Activated CD8-positive, alpha-beta memory T cell treated with anti-CD3 and anti-CD28 coated beads, Interleukin-2, amount 50 U/mL, for 24 hours (primary cell): ENCODE data around the gene AGK.

Experiments used
- DNase-seq: peaks from one replicate; pipeline ENCODE4 v3.0.0-alpha.2; 2020; ENCODE audit errors: extremely low read depth

Gene AGK

DNA sequence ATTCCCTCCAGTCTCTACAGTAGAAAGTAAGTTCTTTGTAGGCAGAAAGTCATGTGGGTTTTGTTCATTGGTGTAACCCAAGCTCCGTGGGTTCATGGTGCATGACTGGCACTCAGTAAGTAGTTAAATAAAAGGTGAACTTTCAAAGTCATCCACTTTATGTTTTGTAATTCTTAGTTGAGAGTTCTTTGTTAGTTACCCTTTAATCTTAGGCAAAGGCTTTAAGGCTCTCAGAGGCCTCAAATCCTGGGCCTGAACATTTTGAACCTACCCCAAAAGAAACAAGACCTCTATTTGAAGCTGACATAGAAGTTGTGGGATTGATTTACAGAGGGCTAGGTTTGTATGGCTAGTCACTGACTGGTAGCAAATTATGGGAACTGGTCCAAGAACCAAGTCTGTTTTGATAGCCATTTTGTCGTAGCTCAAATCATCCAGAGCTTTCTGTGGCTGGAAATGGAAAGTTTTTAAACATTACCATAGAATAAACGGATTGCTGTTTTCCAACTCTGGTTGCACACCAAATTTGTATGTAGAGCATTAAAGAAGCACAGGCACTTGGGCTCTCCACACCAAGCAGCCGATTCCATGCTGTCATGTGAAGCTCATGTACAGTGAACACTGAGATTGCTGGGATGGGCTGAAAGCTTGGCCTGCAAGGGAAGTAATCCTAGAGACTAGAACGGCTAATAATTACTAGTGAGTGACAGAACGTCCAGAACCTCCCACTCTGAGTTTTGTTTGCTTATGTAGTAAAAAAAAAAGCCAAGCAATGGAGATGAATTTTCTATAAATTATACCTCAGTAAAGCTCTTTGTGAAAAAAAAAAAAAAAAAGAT lies 97.3 kb downstream of the AGK start:
- no peak for DNase-seq

DNA sequence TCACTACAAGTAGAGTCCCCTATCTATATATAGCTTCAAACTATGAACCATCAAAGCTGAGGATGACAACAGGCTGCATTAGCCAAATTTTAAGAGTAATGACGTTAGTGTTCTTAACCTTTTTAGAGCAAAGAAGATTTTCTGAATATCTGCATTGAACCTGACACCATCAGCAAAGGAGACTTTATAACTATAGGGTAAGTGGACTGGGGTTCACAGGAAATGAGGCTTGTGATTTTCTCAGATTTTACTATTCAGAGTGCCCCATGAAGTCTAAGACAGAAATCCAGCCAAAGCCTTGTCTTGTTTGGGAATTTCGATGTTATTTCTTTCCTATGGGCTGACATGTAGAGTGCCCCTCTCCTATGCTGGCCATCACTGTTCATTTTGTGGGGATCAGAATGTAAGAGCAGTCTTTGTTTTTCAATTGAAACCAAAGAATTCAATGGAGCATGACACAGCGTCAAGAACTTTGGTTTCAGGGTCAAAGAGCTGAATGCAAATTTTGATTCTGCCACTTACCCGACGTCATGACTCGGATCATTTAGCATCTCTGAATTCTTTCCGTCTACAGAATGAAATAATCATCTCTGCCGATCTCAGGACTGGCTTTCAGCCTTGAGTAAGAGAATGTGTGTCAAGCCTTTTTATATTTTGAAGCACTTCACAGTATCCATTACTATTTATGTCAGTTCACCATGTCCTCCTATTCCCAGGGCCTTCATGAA lies 98.1 kb downstream of the AGK start:
- DNase-seq, result no peak

DNA sequence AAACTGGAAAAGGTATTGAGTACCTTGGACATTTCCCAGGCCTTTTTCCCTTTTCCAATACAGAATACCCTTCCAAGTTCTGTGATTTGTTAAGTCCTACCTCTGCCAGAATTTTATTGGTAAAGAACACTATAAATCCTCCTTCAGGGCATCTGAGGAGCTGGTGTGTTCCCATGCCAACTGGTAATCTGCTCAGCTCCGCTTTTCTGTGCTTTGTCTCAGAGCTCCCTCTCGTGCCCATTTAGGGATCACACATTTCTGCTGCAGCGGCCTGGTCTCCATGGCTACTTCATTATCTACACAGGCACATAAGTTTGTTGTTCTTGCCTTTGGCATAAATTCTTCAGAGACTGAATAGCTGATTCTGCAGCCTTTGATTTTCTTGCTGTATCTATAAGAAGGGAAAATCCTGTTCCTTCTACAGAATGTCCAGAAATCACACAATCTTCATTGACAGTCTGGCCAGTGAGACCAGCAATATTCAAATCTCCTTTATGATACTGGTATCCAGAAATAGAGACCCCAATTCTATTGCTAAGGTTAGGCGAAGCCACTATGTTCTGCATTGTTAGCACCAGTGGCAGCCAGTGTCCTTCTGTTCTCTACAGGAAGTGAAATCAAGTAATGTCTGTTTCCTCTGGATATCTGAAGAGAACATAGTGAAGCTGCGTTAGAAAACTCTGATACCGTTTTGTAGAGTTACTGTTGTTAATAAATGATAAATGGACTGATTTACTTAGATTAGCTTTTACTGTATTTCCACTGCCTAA lies 98.8 kb downstream of the AGK start:
- DNase-seq, result no peak

DNA sequence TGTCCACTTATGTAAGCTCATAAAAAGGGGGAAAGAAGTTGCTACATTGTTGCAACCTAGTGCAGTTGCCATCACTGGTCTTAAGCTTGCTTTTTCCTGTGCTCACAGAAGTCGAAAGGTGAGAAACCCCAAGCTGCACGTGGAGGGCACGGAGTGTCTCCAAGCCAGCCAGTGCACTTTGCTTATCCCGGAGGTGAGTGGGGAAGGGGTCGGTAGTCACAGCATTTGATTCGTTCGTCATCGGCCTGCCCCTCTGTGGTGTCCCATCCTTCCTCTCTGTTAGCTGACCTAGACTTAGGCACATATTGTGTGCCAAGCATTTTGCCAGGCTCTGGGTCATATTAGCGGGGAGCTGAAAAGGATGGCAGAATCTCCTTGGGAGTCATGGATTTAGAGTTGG lies 100.2 kb downstream of the AGK start:
- DNase-seq, result no peak

DNA sequence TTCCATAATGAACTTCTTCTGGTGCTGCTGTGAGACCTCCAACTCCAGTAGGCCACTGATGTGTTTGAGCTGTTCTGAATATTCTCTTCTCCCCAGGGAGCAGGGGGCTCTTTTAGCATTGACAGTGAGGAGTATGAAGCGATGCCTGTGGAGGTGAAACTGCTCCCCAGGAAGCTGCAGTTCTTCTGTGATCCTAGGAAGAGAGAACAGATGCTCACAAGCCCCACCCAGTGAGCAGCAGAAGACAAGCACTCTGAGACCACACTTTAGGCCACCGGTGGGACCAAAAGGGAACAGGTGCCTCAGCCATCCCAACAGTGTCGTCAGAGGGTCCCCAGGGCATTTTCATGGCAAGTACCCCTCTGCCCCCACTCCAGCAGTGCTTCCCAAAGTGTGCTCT lies 101.5 kb downstream of the AGK start:
- DNase-seq, result no peak

DNA sequence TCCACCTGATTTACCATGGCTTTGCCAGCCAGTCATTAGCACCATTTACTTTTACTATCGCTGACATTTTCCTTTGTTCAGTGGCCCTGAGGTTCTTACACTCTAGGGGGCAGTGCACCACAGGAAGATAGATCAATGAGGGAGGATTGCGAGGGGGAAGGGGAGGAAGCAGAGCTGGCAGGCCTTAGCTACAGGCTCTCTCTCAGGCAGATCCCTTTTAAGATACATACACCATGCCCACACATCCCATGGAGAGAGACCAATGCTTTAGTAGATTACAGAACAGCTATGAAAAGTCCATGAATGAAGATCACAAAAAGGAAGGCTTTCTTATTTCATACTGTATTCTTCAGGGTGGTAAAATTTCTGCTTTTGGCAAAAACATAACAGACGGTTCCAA lies 103.3 kb downstream of the AGK start:
- DNase-seq, result peak; percentile 5

DNA sequence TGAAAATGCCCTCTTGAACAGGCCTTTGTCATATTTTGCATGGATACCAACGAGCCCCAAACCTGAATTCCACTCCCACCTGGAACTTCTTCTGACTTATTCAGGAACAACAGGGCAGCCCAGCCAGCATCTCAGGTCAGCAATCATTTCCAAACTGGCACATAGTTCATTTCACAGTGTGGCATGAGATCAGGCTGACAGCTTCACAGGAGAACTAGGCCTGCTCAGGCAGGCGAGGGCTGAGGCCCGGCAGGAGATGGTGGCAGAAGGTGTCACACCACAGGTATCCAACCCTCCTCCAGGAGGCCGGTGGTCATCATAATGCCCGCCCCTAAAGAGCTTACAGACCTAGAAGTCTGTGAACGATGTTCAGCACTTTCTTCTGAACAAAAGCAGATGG lies 108.3 kb downstream of the AGK start:
- no peak for DNase-seq

DNA sequence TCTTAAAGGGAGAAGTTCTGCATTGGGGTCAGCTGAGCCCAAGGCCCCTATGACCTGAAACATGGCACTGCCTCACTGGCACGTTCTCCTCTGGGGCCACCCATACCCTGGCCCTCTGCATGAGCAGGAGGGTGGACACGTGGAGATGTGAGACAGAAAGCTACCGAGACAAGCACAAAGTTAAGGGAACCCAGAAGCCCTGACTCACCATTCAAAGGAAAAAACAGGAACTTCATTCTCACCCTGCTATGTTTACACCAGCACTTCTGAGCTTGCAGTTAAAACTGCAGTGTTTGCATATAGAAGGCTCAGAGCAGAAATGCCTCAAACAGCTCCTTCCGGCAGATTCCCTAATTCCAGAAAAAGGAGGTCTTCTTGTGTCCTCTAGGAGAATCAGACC lies 109.0 kb downstream of the AGK start:
- DNase-seq, result no peak

DNA sequence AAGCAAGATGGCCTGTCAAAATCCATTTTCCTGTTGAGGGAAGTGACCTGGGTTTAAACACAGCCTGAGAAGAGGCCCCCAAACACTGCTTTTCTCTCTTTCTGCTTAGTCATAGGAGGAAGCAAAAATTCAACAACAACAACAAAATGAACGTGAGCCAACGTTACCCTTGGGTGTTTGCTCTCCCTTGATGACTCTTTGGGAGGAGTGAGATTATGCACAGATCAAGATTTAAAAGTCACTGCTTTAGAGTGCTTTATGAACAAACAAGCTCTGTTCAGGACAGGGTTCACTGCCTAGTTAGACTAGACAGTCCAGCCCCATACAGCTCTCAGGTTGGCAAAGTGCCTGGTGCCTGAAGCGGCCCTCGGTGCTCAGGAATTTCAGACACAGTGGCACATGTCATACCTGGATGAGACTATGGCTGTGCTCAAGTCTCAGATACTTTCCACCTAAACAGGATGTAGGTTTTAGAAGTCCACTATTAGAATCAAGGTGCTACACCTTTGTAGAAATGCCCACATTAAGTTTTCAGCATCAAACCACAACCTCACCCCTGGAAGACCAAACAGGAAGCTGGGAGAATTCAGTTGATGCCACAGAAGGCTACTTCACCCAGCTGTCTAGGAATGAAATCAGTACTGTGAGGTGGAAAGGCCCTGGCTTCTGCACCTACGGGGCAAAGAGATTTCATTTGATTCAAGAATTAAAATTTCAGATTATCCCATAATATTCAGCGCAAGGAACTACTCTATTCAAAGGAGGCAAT lies 112.1 kb downstream of the AGK start:
- DNase-seq, result no peak

DNA sequence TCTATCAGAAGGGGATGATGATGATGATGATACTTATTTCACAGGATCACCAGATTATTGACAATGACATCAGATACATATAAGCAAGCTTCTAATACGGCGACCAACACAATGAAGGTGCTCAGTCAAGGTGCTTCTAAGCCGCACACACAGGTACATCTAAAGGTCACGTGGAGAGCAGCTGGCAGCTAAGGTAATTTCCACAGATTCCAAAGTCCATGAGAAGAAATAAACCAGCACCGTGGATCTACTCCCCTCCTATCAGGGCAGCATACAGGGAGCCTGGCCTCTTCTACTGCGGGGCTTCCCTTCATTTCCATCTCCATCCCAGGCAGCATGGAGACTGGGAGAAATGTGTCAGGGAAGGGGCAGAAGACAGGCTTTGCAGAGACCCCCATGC lies 113.2 kb downstream of the AGK start:
- no peak for DNase-seq

DNA sequence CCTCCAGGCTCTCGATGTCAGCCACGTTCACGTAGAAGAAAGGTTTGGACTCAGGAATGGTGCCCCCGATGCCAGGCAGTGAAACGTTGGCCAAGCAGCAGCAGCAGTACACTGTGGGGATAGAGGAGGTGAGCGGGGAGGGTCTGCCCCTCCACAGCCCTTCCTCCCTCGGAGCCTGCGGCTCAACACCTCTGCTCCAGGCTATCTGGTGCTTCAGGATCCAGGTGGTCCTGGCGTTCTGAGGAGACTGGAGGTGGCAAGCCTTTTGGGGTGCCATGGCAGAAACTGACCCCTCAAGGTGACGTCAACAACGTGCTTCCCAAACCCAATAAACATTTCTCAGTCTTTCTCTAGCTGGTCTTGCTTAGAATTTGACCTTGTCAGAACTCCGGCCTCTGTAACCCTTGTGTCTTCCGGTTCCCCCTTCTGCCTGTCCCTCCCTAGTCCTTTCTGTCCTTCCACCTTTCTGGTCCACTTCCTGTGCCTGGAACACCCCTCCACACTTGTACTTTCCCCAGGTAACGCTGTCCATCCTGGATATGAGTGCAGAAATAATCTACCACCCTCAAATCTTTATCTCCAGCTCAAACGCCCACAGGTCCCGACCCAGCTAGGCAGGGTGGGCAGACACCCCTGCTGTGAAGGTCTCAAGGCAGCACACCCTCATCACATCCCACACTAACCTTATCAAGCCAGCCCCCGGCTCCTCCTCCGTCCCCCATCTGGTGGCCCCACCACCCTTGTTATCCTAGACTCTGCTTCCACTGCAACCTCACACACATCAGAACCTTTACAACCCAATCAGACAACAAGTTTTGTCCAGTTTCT lies 114.2 kb downstream of the AGK start:
- DNase-seq, result no peak

DNA sequence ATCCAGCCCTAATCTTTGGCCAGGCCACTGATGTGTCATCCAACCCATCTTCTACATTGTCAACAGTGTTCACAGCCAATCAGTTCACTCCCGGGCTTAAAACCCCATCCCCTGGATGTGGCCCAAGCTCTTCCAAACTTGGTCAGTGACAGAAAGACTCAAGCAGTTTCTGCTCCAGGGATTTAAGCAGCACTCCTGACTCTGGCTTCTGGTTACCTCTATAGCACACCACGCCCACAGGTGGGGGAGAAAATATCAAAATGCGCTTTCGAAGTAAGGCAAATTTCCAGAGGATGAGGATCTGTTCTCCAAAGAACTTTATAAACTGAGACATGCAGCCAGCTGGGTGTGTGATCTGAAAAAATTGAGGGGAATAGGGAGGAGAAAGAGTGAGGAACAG lies 114.9 kb downstream of the AGK start:
- no peak for DNase-seq

DNA sequence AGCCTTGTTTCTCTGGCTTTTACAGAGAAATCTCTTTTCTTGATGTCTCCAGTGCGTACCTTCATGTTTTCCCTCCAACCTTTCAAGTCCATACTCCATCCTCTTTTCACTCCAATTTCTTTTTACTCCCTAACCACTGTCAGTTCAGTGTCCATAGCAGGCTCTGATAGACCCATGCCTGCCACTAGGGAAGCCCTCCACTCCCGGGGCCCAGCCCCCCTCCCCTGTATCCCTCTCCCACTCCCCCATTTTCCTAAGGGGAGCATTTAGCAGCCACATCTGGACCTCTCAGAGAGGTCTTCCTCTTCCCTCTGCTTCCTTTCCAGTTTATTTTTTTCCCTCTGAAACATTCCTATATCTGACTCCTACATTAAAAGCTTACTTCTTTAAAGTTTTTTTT lies 117.6 kb downstream of the AGK start:
- DNase-seq, result no peak

DNA sequence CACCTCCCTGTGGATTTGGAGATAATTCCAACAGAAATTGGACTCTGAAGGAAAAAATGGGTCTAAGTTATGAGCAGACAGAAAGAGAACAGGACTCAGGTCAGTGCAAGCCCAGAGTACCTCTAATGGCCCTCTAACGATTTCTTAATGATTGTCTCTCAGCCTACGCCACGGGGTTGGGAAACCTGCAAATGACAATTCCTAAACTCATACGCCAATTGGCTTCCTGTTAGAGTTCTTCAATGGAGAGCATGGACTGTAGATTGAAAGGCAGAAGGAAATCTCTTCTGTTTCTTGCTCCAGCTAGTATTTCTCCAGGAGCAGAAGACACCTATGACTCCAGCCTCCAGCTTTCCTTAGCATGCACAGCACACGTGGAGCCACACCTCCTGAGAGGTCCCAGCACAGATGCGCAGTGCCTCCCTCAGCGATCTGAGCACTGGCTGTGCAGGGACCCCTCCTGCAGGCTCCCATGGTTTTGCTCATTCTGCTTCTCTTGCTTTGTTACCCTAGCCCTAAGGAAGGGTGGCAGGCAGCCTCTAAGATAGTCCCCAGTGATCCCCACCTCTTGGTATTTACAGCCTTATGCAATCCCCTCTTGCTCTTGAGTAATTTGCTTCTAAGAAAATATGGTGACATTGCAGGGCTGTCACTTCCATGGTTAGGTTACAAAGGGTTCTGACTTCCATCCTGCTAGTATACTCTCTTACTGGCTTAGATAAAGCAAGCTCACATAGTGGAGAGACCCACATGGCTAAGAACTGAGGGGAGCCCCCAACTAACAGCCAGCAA lies 120.7 kb downstream of the AGK start:
- no peak for DNase-seq

DNA sequence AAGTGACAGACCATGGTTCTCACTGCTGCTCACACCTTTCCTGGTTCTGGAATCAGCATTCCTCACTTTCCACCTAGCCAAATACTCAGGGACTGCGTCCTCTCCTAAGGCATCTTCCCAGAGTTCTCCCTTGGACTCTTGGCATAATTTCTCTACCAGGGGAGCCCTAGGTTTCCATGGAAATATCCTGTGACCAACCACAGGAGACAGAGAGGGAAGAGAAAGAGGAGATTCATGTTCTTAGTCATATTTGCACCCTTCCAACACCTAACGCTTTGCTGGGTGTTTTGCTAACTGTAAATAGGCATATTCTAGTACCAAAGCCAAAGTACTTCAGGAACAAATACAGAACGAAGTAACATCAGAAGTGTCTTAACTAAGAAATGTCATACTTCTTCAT lies 122.1 kb downstream of the AGK start:
- no peak for DNase-seq

DNA sequence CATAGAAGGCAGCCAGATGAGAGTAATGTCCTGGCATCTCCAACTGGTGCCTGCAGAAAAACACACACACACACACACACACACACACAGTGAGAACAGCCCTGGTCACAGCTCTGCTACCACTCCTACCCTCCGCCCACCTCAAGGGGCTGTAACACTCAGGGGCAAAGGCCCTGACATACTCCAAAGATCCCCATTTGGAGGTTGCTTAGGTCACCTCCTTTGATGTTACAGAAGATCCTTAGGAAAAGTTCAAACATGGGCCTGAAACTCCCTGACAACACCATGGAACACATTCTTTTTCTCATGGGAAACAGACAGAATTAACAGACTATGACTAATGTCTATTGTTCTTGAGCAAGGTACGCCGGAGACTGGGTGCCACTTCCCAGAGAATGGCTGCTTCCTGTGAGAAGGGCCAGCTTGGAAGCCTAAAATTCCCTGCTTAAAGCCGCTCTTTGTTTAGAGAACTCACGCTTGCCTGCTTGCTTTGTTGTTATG lies 123.0 kb downstream of the AGK start:
- no peak for DNase-seq

DNA sequence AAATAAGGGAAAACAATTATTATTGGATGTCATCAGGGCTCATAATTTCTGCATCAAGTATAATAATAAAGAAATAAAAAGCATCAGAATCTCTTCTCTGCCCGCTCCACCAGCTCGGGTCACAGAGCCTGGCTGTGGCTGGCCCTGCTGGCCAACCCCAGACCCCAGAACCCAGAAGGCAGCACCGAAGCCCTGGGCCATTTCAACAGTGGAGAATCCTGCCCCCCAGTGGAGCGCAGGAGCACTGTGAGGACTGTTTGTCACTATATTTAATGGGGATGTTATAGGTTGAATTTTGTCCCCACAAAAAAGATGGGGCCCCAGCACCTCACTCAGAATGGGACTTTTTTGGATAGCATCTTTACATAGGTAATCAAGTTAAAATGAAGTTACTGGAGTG lies 123.5 kb downstream of the AGK start:
- DNase-seq, result no peak

DNA sequence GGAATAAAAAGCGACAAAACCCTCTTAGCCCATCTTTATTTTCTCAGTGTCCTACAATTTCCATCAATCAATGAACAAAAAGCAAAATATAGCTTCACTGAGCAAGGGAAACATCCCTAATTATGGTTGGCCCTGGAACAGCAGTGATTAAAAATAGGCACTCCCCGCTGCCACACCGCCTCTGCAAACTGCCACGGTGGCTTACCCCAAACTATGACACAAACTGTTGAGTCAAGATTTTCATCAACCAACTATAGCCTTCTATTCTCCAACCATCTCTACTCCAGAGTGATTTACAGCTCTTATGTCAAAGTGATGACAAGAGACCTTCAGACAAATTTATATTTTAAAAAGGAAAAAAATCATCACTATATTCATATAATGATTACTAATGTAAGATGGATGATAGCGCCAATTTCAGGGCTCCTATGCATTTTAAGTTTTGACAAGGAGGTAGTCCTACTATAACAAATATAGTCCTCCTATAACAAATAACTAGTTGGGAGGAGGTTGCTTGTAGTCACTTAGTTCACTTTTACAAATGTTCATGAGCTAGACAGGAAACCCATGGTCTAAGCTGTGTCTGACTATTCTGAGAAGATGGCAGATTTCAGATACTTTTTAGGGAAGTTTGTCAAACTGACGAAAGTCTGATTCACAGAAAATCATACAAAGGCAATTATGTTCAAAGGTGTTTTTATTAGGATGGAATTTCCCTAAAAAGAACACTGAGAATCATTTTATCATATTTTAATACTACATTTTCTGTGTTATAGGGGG lies 124.4 kb downstream of the AGK start:
- no peak for DNase-seq

DNA sequence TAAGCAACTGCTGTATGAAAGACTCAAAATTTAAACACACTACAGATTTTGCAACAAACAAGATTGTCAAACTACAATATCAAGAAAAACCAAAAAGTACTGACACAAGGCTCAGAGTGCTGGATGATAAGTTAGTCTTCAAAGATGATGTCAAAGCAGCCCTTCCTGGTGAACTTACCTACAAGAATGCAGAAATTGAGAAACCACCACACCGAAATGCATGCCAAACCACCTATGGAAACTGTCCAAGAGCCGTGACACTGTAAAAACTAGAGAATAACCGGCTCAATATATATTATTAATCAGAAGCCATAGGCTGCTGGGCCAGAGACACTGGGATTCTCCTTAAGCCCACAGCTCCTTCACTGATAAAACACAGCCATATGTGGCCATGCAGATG lies 125.4 kb downstream of the AGK start:
- DNase-seq, result no peak
